ENCODE results near the gene PITPNM3.

The PITPNM3 gene

GRCh38 chr17:6551356-6551755 lies 5.0 kb downstream of the PITPNM3 start:
- no peak for DNase-seq

- DNase-seq = no peak
Measured at GRCh38 chr17:6549384-6550036, 6.8 kb downstream of the PITPNM3 start.

GRCh38 chr17:6548578-6549330 lies 7.6 kb downstream of the PITPNM3 start:
- no peak for DNase-seq

GRCh38 chr17:6548034-6548433 lies 8.3 kb downstream of the PITPNM3 start:
- no peak for DNase-seq

- DNase-seq = no peak
Measured at GRCh38 chr17:6547336-6547735, 9.0 kb downstream of the PITPNM3 start.

GRCh38 chr17:6546069-6546718 lies 10.2 kb downstream of the PITPNM3 start:
- no peak for DNase-seq

- DNase-seq = no peak
Measured at GRCh38 chr17:6545291-6545690, 11.1 kb downstream of the PITPNM3 start.

- no peak for DNase-seq
Measured at GRCh38 chr17:6544011-6544370, 12.4 kb downstream of the PITPNM3 start.

GRCh38 chr17:6543079-6544010 lies 13.0 kb downstream of the PITPNM3 start:
- no peak for DNase-seq

GRCh38 chr17:6542577-6542976 lies 13.8 kb downstream of the PITPNM3 start:
- DNase-seq = no peak

- DNase-seq = no peak
Measured at GRCh38 chr17:6541886-6542285, 14.5 kb downstream of the PITPNM3 start.

- no peak for DNase-seq
Measured at GRCh38 chr17:6539871-6540270, 16.5 kb downstream of the PITPNM3 start.

- no peak for DNase-seq
Measured at GRCh38 chr17:6536566-6537065, 19.7 kb downstream of the PITPNM3 start.

- DNase-seq = no peak
Measured at GRCh38 chr17:6536053-6536452, 20.3 kb downstream of the PITPNM3 start.

GRCh38 chr17:6534846-6535514 lies 21.4 kb downstream of the PITPNM3 start:
- no peak for DNase-seq

- no peak for DNase-seq
Measured at GRCh38 chr17:6532441-6532885, 23.9 kb downstream of the PITPNM3 start.

GRCh38 chr17:6531575-6531974 lies 24.8 kb downstream of the PITPNM3 start:
- no peak for DNase-seq

- DNase-seq = no peak
Measured at GRCh38 chr17:6530324-6530920, 25.9 kb downstream of the PITPNM3 start.

GRCh38 chr17:6528557-6528956 lies 27.8 kb downstream of the PITPNM3 start:
- DNase-seq = no peak

- DNase-seq = no peak
Measured at GRCh38 chr17:6526362-6527152, 29.8 kb downstream of the PITPNM3 start.

- no peak for DNase-seq
Measured at GRCh38 chr17:6525731-6526130, 30.6 kb downstream of the PITPNM3 start.
